ENCODE results near the gene CHTF18. TPM values are rescaled to one million over a fixed set of nuclear protein-coding genes. Genes with fewer than 3 reads are reported as not detected.
A peak's percentile ranks its signal among the peaks of the same experiment; 100 is the strongest.
"Not testable (repeated sequence)": the region's sequence is repeated elsewhere in the genome, so short reads cannot be mapped to it uniquely, and the experiment has no call there.

Gene CHTF18
- total RNA-seq, 6 donors from 2014 or later: 4.1 to 39.8 (median 17.9) TPM

DNA sequence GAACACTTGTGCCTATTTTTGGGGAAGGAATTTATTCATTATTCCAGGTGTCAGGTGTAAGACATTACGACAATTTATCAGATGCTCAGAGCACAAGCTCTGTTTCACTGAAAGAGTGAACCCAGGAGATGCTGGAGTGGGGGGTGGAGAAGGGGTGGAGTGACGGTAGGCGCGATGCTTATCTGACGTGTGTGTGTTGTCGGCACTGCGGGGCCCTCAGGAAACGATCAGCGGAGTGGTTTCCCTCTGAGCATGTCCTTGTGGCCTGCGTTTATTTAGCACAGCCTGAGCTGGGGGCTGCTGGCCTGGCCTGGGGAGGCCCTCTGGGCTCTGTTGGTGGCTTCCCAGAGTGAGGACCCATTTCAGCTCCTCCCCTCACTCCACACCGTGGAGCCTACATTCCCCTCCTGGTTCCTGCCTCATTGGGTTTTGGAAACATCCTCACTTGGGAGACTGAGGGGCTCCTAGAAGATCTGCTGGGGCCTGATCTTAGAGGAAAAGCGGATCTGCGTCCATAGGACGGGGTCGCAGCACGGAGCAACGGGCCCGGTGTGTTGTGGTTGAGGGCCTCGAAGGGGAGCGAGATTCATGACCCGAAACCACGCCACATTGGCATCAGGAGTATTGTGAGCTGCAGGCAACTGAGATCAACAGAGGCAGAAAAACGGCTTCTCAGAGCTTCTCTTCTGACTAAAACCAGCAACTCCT lies 31.1 kb downstream of the CHTF18 start:
- 47 to 48% methylated on average over 22 to 23 of the region's 23 CpGs for WGBS, 2 donors
- ATAC-seq (ENCODE audit: low FRiP score in 2 of 2) (no peak), DNase-seq (peak in 1 of 2 donors; percentile 35)
- Histone ChIP-seq H3K27me3 (peaks cover 0 to 18% (median 2%) of the 10 kb centered on the region in 4 donors), H3K9me3 (no peaks in the 10 kb centered on the region), H3K36me3 (no peaks in the 10 kb centered on the region), H3K4me3 (no peak overlapping the region), H3K27ac (no peak overlapping the region), H3K4me1 (peaks cover 0 to 6% (median 0%) of the 10 kb centered on the region in 4 donors)
- no peak for TF ChIP-seq POLR2AphosphoS5 (IDR thresholded peaks at IDR 0.05)
- TF ChIP-seq EP300 (IDR thresholded peaks at IDR 0.05): no peak
- TF ChIP-seq, protein P1, sequence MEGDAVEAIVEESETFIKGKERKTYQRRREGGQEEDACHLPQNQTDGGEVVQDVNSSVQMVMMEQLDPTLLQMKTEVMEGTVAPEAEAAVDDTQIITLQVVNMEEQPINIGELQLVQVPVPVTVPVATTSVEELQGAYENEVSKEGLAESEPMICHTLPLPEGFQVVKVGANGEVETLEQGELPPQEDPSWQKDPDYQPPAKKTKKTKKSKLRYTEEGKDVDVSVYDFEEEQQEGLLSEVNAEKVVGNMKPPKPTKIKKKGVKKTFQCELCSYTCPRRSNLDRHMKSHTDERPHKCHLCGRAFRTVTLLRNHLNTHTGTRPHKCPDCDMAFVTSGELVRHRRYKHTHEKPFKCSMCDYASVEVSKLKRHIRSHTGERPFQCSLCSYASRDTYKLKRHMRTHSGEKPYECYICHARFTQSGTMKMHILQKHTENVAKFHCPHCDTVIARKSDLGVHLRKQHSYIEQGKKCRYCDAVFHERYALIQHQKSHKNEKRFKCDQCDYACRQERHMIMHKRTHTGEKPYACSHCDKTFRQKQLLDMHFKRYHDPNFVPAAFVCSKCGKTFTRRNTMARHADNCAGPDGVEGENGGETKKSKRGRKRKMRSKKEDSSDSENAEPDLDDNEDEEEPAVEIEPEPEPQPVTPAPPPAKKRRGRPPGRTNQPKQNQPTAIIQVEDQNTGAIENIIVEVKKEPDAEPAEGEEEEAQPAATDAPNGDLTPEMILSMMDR (IDR thresholded peaks at IDR 0.05): no peak
- no peak for TF ChIP-seq POLR2A (IDR thresholded peaks at IDR 0.05)

DNA sequence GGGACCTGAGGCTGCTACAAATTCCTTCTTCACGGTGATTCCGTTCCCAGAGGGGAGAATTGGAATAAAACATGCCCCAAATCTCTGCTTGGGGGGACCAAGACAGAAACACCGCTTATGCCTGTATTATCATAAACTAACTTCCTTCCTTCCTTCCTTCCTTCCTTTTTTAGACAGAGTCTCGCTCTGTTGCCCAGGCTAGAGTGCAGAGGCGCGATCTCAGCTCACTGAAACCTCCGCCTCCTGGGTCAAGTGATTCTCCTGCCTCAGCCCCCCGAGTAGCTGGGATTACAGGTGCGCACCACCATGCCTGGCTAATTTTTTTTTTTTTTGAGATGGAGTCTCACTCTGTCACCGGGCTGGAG lies 31.6 kb downstream of the CHTF18 start:
- 52 to 53% methylated on average over 10 of the region's 10 CpGs for WGBS, 2 donors
- DNase-seq; ATAC-seq (ENCODE audit: low FRiP score in 2 of 2); H3K36me3 ChIP-seq; H3K4me3 ChIP-seq; H3K9me3 ChIP-seq; H3K27ac ChIP-seq: not testable (repeated sequence)
- peaks cover 1 to 11% (median 2%) of the 10 kb centered on the region in 4 donors for H3K4me1 ChIP-seq
- H3K27me3 ChIP-seq: peaks cover 0 to 22% (median 2%) of the 10 kb centered on the region in 4 donors

DNA sequence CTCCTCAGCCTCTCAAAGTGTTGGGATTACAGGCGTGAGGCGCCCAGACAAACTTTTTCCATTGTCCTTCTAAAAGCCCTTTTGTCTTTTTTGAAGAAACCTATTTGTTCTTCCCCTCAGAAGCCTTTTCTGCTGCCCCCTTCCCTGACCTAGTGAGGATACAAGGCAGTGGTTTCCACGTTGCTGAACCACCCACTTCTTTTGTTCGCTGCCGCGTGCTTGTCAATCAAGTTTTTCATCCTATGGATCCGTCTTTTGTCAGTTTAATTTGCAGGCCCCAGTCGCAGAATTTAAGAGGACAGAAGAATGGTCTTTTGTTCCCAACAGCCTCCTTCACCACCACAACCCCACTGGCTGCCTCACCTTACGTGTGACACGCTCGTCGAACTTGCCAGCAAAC lies 32.3 kb downstream of the CHTF18 start:
- Histone ChIP-seq H3K4me3 (no peak overlapping the region), H3K36me3 (no peaks in the 10 kb centered on the region), H3K4me1 (peaks cover 4 to 16% (median 8%) of the 10 kb centered on the region in 4 donors), H3K27ac (no peak overlapping the region), H3K9me3 (no peaks in the 10 kb centered on the region), H3K27me3 (peaks cover 0 to 26% (median 2%) of the 10 kb centered on the region in 4 donors)
- no peak for TF ChIP-seq EP300 (IDR thresholded peaks at IDR 0.05)
- TF ChIP-seq POLR2AphosphoS5 (IDR thresholded peaks at IDR 0.05): no peak
- TF ChIP-seq, protein P1 (IDR thresholded peaks at IDR 0.05): no peak
- no peak for TF ChIP-seq POLR2A (IDR thresholded peaks at IDR 0.05)
- DNase-seq (no peak), ATAC-seq (ENCODE audit: low FRiP score in 2 of 2) (no peak)
- 81 to 83% methylated on average over 12 of the region's 12 CpGs for WGBS, 2 donors

DNA sequence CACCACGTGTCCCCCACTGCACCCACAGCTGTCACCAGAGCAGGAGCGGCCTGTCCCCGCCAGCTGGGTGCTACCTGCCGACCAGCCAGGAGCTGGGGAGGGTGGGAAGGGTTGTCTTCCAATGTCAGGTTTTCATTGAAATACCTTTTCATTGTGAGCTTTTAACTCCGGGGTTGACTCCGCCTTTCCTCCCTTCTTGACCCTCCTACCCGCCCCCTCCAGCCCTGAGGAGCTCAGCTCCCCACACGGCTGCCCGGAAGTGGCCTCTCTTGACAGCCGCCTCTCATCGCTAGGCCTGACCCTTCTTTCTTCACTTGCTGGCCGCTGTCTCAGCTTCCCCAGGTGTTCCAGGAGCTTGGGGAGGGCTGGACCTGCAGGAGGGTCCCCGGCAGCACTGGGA lies 33.3 kb downstream of the CHTF18 start:
- H3K4me3 ChIP-seq: no peak overlapping the region
- H3K36me3 ChIP-seq: no peaks in the 10 kb centered on the region
- TF ChIP-seq POLR2A (IDR thresholded peaks at IDR 0.05): no peak
- TF ChIP-seq, protein P1 (IDR thresholded peaks at IDR 0.05): no peak
- no peak for TF ChIP-seq EP300 (IDR thresholded peaks at IDR 0.05)
- no peak for TF ChIP-seq POLR2AphosphoS5 (IDR thresholded peaks at IDR 0.05)
- H3K27me3 ChIP-seq: peaks cover 0 to 24% (median 2%) of the 10 kb centered on the region in 4 donors
- peaks cover 4 to 16% (median 8%) of the 10 kb centered on the region in 4 donors for H3K4me1 ChIP-seq
- H3K27ac ChIP-seq: no peak overlapping the region
- ATAC-seq (ENCODE audit: low FRiP score in 2 of 2) (no peak), DNase-seq (peak in 1 of 2 donors; percentile 32)
- no peaks in the 10 kb centered on the region for H3K9me3 ChIP-seq
- 66 to 68% methylated on average over 13 of the region's 13 CpGs for WGBS, 2 donors

DNA sequence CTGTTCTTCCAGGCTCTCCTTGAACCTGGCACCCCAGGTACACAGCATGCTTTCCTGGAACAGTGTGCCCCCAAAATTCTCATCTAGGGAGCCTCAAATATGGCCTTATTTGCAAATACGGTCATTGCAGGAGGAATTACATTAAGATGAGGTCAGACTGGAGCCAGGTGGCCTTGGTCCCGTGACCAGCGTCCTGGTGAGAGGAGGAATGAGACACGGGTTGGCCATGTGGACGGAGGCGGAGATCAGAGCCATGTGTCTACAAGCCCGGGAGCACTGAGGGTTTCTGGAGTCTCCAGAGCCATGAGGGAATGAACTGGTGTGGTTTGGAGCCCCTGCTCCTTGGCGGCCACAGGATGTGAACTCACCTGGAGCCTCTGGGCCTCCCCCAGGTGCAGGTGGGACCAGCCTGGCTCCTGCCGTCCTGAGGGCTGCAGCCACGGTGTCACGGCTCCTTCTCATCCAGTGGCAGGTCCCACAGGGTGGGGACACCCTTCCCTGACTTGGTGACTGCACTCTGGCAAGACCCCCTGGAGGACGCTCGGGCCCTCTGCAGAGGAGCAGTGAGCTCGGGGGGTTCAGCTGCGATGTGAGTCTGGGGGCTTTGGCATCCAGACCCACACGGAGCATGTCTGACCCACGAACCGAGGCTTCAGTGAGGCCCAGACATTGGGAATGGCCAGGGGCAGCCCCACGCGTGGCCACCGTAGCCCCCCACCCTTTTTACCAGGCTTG lies 33.9 kb downstream of the CHTF18 start:
- WGBS, 2 donors: 83 to 86% methylated on average over 20 of the region's 21 CpGs
- peaks cover 4 to 14% (median 8%) of the 10 kb centered on the region in 4 donors for H3K4me1 ChIP-seq
- H3K27me3 ChIP-seq: peaks cover 0 to 18% (median 0%) of the 10 kb centered on the region in 4 donors
- no peak for ATAC-seq (ENCODE audit: low FRiP score in 2 of 2)
- DNase-seq: peak in 1 of 2 donors; percentile 41
- H3K27ac ChIP-seq: no peak overlapping the region
- H3K4me3 ChIP-seq: no peak overlapping the region
- H3K9me3 ChIP-seq: no peaks in the 10 kb centered on the region
- no peaks in the 10 kb centered on the region for H3K36me3 ChIP-seq
- TF ChIP-seq POLR2A (IDR thresholded peaks at IDR 0.05) (no peak), EP300 (IDR thresholded peaks at IDR 0.05) (no peak), POLR2AphosphoS5 (IDR thresholded peaks at IDR 0.05) (no peak)
- TF ChIP-seq, protein P1 (IDR thresholded peaks at IDR 0.05): no peak
